Gastroesophageal sphincter (tissue), 3 donors: ENCODE results near the gene BRAT1.

Experiments used
- CTCF ChIP-seq, 4 experiments: fragments of 200-600 bp in 2 of 4; fragments of 450-650 bp in 2 of 4; sonication (generic) in 1 of 4; IDR thresholded peaks; one replicate each; pipeline ENCODE4 v1.5.1; 2017 to 2019; ENCODE audit warnings: antibody characterized with exemption in 4 of 4, mild to moderate bottlenecking in 2 of 4, moderate library complexity in 2 of 4
- EP300 ChIP-seq: sonication (generic); formaldehyde crosslinking; IDR thresholded peaks from one replicate; pipeline ENCODE4 v1.6.1; 2017; ENCODE audit warnings: antibody characterized with exemption, mild to moderate bottlenecking
- POLR2A ChIP-seq, 2 donors: fragments of 450-650 bp; IDR thresholded peaks; one replicate each; pipeline ENCODE4 v1.6.1; 2017; ENCODE audit warnings: antibody characterized with exemption in 2 of 2, mild to moderate bottlenecking in 2 of 2, moderate library complexity in 1 of 2
- POLR2AphosphoS5 ChIP-seq: sonication (generic); formaldehyde crosslinking; IDR thresholded peaks from one replicate; pipeline ENCODE4 v1.6.1; 2017; ENCODE audit warnings: antibody characterized with exemption

- TF ChIP-seq EP300 (no peak), CTCF (IDR thresholded peaks at IDR 0.05) (no peak), POLR2A (IDR thresholded peaks at IDR 0.05) (no peak), POLR2AphosphoS5 (no peak)
Measured at GRCh38 chr7:2554661-2555111, 638 bp downstream of the BRAT1 start.
